ENCODE results near the gene CCNQ.

The CCNQ gene

GRCh38 chrX:153643431-153644351, 44.8 kb upstream of the CCNQ start:
- DNase-seq (ENCODE audit: low spot score) = peak; percentile 68
- peak; percentile 20 for TF ChIP-seq CTCF (IDR thresholded peaks at IDR 0.05; ENCODE audit: extremely low read depth, missing control alignments)

- no peak for DNase-seq (ENCODE audit: low spot score)
- TF ChIP-seq CTCF (IDR thresholded peaks at IDR 0.05; ENCODE audit: extremely low read depth, missing control alignments) = no peak
Measured at GRCh38 chrX:153642655-153643430, 43.9 kb upstream of the CCNQ start.

- peak; percentile 51 for DNase-seq (ENCODE audit: low spot score)
- no peak for TF ChIP-seq CTCF (IDR thresholded peaks at IDR 0.05; ENCODE audit: extremely low read depth, missing control alignments)
Measured at GRCh38 chrX:153642051-153642654, 43.2 kb upstream of the CCNQ start.

GRCh38 chrX:153641627-153642026, 42.7 kb upstream of the CCNQ start:
- DNase-seq (ENCODE audit: low spot score) = no peak
- TF ChIP-seq CTCF (IDR thresholded peaks at IDR 0.05; ENCODE audit: extremely low read depth, missing control alignments) = no peak

- no peak for DNase-seq (ENCODE audit: low spot score)
- TF ChIP-seq CTCF (IDR thresholded peaks at IDR 0.05; ENCODE audit: extremely low read depth, missing control alignments) = no peak
Measured at GRCh38 chrX:153640736-153641575, 42.0 kb upstream of the CCNQ start.

GRCh38 chrX:153640045-153640686, 41.2 kb upstream of the CCNQ start:
- no peak for TF ChIP-seq CTCF (IDR thresholded peaks at IDR 0.05; ENCODE audit: extremely low read depth, missing control alignments)
- DNase-seq (ENCODE audit: low spot score) = no peak

Measured in GM20000 (cell line).